Epithelial cell of proximal tubule (primary cell): ENCODE measurements around the gene FRMPD1. TPM values are rescaled to one million over a fixed set of nuclear protein-coding genes. Genes with fewer than 3 reads are reported as not detected.
A peak's percentile ranks its signal among the peaks of the same experiment; 100 is the strongest.

Source experiments
- DNase-seq: peaks from one replicate; pipeline ENCODE4 v3.0.0-alpha.2; 2011; ENCODE audit warnings: low read depth
- H3K4me3 ChIP-seq: 2 replicates; pipeline ENCODE4 v1.5.1; 2011; ENCODE audit warnings: low read depth, mild to moderate bottlenecking, low read length
- CTCF ChIP-seq: conservative IDR thresholded peaks from 2 replicates; pipeline ENCODE4 v1.5.1; 2012; ENCODE audit warnings: low read depth, mild to moderate bottlenecking, low read length
- total RNA-seq: library from RNA; depleted of rRNA; stranded (reverse); fragments of >200 nt; gene quantifications from 2 replicates; pipeline ENCODE4 v1.2.3, GENCODE V29; 2015

Gene FRMPD1
- total RNA-seq, 1 donor from 2014 or later: under 0.01 TPM

GRCh38 chr9:37775216-37775919, 124.6 kb downstream of the FRMPD1 start:
- H3K4me3 ChIP-seq: no peak overlapping the region
- DNase-seq: no peak
- TF ChIP-seq CTCF: no peak

- no peak overlapping the region for H3K4me3 ChIP-seq
- TF ChIP-seq CTCF: no peak
- DNase-seq: no peak
Observed at GRCh38 chr9:37776328-37776727, 125.6 kb downstream of the FRMPD1 start.

- no peak for DNase-seq
- TF ChIP-seq CTCF: no peak
- H3K4me3 ChIP-seq: no peak overlapping the region
Observed at GRCh38 chr9:37778534-37778933, 127.8 kb downstream of the FRMPD1 start.

- H3K4me3 ChIP-seq: peak overlapping the region; percentile 82
- DNase-seq: no peak
- TF ChIP-seq CTCF: no peak
Observed at GRCh38 chr9:37784291-37784615, 133.5 kb downstream of the FRMPD1 start.

GRCh38 chr9:37784616-37785483, 134.1 kb downstream of the FRMPD1 start, which contains the start of gene EXOSC3:
TSS of gene EXOSC3 (minus strand) at chr9:37785064. CDS start at chr9:37785044, 20 bp downstream.
- TF ChIP-seq CTCF: peak; percentile 20
- peak within 1 kb of the TSS; percentile 82 for H3K4me3 ChIP-seq
- DNase-seq: peak; percentile 62

GRCh38 chr9:37787059-37787458, 136.3 kb downstream of the FRMPD1 start:
- no peak overlapping the region for H3K4me3 ChIP-seq
- DNase-seq: no peak
- no peak for TF ChIP-seq CTCF

GRCh38 chr9:37788332-37788731, 137.6 kb downstream of the FRMPD1 start:
- H3K4me3 ChIP-seq: no peak overlapping the region
- no peak for DNase-seq
- TF ChIP-seq CTCF: no peak
